Activated CD8-positive, alpha-beta memory T cell treated with anti-CD3 and anti-CD28 coated beads for 24 hours (primary cell): ENCODE data around the gene SMCHD1.
"Not testable (repeated sequence)": the region's sequence is repeated elsewhere in the genome, so short reads cannot be mapped to it uniquely, and the experiment has no call there.

Experiments
- DNase-seq: peaks from one replicate; pipeline ENCODE4 v3.0.0-alpha.2; 2020

Gene SMCHD1

DNA sequence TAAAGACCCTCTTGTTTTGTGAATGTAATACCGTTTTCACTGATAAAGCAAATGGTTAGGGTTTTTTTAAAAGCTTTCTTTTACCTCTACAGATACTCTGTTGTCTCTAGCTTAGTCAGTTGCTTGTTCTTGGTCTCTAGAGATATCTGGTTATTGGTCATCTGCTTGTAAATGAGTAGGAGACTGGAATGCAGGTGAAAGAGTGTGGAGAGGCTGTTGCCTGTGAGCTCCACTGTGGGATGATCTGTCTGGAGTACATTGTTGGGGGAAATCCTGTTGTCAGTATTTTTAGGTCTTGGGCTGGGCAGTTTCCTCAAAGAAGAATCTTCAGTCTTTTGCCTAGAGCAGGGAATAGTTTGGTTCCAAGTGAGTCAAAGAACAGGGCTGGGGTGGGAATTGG, 67.7 kb downstream of the SMCHD1 start:
- no peak for DNase-seq

DNA sequence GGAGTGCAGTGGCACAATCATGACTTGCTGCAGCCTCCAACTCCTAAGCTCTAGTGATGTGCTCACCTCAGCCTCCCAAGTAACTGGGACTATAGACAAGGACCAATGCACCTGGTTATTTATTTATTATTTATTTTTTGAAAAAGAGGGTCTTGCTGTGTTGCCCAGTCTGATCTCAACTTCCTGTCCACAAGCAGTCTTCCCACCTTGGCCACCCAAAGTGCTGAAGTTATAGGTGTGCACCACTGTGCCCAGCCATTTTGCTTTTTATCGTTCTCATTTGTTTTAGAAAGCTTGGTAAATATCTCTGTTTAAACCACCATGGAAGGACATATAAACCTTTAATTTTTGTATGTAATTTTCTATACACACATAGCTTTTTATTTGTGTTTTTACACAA, 74.2 kb downstream of the SMCHD1 start:
- DNase-seq = no peak

DNA sequence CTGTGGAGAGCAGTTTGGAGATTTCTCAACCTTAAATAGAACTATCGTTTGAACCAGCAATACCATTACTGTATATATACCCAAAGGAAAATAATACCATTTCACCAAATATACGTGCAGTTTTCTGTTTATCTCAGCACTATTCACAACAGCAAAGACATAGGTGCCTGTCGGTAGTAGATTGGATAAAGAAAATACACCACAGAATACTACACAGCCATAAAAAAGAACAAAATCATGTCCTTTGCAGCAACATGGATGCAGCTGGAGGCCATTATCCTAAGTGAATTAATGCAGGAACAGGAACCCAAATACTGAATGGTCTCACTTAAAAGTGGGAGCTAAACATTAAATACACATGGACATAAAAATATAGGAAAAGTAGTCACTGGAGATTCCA, 81.3 kb downstream of the SMCHD1 start:
- no peak for DNase-seq

DNA sequence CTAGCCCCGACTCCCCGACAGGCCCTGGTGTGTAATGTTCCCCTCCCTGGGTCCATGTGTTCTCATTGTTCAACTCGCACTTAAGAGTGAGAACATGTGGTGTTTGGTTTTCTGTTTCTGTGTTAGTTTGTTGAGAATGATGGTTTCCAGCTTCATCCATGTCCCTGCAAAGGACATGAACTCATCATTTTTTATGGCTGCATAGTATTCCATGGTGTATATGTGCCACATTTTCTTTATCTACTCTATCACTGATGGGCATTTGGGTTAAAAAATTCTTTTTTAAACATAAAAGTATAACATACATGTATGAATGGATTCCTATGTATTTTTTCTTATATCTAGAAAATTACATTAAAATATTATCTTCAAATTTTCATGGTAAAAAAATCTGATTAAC, 84.6 kb downstream of the SMCHD1 start:
- not testable (repeated sequence) for DNase-seq

DNA sequence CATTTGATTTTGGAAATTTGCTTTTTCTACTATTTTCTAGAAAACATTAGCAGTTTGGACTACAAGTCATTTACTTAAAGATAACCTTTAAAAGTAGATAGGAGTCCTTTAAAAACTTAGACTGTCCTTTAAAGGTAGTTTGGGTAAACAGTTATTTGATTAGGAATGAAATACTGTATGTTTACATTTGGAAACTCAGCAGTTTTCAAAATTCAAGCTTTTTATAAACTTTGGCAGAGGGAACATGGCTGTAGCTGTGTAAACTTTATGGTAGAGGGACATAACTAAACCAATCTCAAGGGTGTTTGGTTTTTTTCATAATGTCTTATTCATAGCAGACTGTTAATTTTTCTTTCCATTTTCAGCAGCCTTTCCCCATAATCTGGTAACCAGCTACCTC, 90.7 kb downstream of the SMCHD1 start:
- DNase-seq = no peak

DNA sequence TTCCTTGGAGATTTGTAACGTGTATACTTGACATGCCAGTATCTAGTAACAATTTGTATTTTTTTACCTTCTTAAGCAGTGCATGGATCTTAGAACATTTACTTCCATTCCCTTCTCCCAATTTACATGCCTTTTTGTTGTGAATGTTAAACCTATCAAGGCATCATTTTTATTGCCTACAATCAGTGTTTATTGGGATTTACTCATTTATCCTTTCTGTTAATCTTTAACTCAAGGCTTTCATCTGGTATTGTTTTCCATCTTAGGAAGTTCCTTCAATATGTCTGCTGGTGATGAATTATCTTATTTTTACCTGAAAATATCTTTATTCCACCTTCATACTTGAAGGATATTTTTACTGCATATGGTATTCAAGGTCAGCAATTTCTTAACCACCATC, 102.8 kb downstream of the SMCHD1 start:
- no peak for DNase-seq

DNA sequence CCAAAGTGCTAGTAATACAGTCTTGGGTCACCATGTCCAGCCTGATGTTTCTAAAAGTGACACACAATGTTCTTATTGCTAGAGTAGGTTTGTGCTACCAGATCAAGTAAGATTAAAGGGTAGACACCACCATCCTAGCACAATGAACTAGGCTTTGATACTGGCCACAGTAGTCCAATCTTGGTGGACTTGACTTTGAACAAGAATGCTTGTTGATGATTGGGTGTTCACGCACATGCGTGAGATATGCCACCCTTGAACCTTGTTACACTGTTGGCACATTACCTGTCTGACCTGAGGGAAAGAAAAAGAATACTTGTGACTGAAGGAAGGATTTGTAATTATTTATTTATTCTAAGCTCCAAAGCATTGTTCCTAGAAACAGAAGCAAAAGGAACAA, 119.1 kb downstream of the SMCHD1 start:
- no peak for DNase-seq

DNA sequence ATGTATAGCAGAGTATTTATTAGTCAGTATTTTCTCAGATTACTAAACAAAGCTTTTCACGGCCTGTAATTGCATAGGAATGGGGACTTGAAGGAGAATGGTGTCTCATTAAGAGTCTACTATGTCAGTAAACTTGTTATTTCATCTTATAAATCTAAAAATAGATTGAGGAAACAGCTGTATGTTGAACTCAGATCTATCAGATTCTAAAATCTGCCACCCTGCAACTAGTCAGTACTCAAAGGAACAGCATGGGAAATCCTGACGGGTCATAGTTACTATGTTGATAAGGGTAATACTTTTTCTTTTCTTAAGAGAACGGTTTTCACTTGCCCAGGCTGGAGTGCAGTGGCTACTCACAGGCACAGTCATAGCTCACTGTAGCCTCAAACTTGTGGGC, 121.1 kb downstream of the SMCHD1 start:
- DNase-seq = no peak

DNA sequence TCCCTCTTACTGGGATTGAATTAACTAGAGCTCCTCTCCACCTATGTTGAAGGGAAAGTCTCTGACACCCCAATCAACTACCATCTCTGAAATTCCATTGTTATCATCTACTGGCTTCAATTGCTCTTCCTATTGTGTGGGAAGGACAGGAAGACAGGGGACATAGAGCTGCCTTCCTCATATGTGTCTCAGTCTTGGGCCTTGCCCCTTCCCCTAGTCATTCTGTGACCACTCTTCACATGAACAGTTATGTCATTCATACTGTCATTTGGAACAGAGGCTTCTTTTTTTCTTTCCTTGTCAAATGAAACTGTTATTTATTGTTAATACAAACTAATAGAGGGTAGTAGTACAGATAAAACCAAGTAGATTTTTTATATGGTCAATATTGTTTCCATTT, 121.7 kb downstream of the SMCHD1 start:
- no peak for DNase-seq

DNA sequence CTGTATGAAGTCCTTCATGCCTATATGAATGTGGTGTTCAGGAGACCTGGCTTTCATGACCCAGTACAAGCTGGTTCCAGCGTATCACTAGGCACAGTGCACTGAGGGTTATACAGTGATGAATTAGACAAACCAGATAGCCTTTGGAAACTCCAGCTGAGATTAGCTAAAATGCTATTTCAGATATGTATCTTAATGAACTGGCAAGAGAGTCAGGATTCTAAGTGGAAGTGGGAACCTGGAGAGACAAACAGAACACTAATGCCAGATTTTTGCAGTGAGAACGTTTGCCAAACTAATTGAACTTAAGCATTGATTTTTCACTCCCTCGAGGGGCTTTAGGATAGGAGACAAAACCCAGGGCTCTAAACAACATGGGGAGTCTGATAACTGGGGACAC, 125.2 kb downstream of the SMCHD1 start:
- no peak for DNase-seq

DNA sequence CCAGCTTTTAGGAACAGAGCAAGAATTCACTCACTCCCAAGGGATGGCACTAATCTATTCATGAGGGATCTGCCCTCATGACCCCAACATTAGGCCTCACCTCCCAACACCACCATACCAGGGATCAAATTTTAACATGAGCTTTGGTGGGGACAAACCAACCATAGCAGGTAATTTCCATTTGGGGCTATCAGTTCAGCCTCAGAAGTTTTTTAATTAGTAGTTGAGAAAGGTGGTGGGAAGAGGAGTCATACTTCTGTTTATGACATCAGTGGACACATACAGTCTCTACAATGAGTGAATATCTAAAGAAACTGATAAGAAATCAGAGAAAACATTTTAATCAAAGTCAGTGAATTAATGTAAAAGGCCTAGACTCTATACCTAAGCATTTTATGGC, 131.7 kb downstream of the SMCHD1 start:
- DNase-seq = no peak

DNA sequence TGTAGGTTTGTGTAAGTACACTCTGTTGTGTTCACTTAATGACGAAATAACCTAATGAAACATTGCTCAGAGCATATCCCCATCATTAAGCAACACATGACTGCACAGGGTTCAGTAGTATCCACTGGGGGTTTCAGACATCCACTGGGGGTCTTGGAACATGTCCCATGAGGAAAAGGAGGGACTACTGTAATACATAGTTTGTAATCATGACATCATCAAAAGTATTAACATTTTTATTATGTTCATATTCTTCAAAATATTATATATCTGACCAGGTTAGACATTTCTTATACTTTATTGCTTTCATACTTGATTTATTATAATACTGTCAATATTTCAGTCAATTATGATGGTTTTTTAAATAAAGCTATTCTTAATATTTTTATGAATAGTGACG, 136.9 kb downstream of the SMCHD1 start:
- no peak for DNase-seq

DNA sequence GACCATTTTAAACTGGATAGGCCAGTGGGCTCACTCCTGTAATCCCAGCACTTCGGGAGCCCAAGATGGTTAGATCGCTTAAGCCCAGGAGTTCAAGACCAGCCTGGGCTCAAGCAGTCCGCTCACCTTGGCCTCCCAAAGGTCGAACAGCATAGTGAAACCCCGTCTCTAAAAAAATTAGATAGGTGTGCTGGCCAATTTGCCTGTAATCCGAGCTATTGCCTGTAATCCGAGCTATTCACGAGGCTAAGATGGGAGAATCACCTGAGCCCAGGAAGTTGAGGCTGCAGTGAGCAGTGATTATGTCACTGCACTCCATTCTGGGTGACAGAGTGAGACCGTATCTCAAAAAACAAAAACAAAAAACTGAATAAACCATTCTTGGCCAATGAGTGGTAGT, 138.6 kb downstream of the SMCHD1 start:
- no peak for DNase-seq

DNA sequence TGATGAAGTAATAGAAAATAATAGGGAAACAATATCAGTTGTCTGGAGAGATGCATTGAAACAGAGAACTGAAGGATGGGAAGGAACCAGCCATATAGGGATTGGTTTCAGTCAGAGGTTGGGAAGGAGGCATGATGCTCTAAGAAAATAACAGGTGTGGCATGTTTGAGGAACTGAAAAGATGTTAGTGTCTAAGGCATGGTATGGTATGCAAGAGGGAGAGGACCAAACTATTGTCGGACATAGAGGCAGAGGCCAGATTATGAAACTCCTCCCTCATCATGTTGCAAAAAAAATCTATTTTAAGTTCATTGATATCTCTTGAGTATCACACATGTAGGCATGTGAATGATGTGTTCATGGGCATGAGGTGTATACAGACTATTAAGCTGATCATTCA, 142.4 kb downstream of the SMCHD1 start:
- DNase-seq = no peak

DNA sequence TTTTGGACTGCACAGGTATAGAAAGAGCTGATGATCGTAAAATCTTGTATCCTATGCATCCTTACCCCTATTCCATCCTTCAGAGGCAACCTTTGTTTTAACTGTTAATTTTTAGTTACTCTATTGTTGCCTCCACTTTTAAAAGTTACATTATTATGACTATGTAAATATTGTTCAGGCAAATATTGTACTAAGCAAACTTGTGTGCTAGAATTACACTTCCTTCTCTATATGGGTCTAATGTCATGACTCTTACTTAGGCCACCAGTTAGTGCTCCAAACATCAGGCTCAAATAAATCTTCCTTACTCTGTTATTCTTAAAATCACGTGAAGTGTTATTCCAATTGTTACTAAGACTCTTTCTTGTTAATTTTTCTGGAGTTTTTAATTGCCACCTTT, 143.8 kb downstream of the SMCHD1 start:
- no peak for DNase-seq

DNA sequence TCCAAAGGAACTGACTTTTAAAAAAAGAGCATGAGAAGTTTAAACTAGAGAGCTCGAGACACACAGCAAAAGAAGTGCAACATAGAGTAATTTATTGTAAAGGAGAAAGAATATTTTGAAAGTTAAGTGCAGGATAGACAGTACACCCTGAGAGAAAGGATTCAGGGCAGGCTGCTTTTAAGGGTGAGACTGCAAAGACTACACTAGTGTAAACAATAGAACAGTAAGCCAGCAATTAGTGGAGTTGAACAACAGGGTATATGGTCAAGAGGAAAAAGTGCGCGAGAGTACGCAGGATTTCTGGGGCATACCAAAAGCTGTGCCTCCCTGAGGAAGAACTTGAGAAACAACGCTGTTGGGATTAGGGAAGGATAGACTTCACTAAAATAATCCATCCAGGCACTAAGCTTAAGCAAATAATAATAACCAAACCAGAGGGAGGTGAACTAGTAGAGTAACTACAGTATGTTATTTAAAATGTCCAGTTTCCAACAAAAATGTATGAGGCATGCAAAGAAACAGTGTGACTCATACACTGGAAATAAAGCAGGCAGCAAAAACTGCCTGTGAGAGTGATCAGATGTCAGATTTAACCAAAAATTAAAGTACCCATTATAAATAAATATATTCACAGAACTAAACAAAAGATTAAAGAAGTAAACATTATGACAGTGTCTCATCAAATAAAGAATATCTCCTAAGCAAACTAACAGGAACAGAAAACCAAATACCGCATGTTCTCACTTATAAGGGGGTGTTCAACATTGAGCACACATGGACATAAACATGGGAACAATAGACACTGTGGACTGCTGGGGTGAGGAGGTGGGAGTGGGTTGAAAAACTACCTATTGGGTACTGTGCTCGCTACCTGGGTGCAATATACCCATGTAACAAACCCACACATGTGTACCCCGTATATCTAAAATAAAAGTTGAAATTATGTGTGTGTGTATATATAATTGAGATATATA, 150.7 kb downstream of the SMCHD1 start:
- DNase-seq = no peak

DNA sequence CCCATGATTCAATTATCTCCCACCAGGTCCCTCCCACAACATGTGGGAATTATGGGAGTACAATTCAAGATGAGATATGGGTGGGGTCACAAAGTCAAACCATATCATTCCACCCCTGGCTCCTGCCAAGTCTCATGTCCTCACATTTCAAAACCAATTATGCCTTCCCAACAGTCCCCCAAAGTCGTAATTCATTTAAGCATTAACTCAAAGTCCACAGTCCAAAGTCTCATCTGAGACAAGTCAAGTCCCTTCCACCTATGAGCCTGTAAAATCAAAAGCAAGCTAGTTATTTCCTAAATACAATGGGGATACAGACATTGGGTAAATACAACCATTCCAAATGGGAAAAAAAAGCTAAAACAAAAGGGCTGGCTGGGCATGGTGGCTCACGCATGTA, 153.1 kb downstream of the SMCHD1 start:
- not testable (repeated sequence) for DNase-seq

DNA sequence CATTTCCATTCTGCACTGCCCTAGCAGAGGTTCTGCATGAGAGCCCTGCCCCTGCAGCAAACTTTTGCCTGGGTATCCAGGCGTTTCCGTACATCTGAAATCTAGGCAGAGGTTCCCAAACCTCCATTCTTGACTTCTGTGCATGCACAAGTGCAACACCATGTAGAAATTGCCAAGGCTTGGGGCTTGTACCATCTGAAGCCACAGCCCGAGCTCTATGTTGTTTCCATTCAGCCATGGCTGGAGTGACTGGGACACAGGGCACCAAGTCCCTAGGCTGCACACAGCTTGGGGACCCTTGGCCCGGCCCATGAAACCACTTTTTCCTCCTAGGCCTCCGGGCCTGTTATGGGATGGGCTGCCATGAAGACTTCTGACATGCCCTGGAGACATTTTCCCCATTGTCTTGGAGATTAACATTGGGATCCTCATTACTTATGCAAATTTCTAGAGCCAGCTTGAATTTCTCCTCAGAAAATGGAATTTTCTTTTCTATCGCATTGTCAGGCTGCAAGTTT, 154.2 kb downstream of the SMCHD1 start:
- not testable (repeated sequence) for DNase-seq

DNA sequence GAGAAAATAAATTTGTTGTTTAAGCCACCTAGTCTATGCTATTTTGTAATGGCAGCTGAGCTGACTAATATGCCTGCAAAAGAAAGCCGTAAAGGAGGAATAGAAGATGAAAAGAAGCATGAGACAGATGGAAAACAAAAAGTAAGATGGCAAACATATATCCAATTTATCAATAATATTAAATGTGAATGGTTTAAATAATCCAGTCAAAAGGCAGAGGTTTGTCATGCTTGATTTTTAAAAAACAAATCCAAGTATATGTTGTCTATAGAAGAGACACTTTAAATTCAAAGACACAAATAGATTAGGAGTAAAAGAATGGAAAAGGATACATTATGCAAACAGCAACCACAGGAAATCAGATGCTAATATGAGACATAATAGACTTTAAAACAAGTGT, 155.9 kb downstream of the SMCHD1 start:
- no peak for DNase-seq

DNA sequence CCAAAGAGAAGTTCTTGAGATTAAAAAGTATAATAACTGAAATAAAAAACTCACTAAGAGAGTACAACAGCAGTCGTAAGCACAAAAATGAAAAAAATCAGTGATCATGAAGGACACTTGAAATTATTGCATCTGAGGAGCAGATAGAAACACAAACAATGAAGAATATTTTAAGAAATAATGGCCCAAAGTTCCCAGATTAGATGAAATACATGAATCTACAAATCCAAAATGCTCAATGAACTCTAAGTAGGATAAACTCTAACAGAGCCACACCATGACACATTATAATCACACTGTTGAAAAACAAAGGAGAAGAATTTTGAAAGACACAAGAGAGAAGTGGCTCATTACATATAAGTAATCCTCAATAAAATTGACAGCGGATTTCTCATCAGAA, 159.4 kb downstream of the SMCHD1 start:
- DNase-seq = no peak

DNA sequence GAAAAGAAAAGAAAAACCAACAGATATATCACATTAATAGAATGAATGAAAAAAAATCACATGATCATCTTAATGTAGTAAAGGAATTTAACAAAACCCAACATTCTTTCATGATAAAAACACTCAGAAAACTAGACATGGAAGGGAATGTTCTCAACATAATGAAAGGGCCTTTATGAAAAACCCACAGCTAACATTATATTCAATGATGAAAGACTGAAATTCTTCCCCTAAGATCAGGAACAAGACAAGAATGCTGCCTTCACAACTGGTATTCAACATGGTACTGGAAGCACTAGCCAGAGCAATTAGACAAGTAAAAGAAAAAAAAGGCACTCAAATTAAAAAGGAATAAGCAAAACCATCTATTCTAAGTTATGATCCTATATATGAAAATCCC, 162.8 kb downstream of the SMCHD1 start:
- DNase-seq = no peak

DNA sequence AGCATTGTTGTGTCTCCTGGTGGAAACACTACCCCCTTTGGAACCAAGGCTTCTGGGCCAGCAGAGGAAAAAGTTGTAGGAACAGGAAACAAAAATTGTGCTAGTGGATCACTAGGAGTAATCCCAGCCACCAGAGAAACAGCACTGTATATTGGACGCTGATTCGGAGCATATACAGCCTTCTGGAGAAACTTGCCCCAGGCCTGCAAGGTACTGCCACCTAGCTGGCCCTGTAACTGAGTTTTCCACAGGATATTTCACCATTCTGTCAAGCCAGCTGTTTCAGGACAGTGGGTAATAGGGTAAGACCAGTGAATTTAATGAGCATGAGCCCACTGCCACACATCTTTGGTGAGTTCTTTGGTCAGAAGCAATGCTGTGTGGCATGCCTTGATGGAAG, 166.2 kb downstream of the SMCHD1 start:
- no peak for DNase-seq

DNA sequence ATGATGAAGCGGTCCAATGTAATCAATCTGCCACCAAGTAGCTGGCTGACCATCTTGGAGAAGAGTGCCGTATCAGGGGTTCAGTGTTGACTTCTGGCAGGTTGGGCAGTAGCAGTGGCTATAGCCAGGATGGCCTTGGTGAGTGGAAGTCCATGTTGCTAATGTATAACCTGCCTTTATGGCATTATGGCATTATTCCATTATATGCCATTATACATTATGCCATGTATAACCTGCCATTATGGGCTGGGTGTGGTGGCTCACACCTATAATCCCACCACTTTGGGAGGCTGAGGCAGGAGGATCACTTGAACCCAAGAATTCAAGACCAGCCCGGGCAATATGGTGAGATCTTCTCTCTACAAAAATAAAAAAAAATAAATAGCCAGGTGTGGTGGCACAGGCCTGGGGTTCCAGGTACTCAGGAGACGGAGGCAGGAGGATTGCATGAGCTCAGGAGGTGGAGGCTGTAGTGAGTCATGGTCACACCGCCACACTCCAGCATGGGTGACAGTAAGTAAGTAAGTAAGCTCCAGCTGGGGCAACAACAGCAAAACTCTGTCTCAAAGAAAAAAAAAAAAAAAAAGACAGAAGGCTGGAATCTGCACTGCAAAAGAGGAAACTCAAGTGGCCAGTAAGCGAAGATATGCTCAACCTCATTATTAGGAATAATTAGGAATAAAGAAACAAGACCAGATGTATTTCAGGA, 166.8 kb downstream of the SMCHD1 start:
- DNase-seq = no peak

DNA sequence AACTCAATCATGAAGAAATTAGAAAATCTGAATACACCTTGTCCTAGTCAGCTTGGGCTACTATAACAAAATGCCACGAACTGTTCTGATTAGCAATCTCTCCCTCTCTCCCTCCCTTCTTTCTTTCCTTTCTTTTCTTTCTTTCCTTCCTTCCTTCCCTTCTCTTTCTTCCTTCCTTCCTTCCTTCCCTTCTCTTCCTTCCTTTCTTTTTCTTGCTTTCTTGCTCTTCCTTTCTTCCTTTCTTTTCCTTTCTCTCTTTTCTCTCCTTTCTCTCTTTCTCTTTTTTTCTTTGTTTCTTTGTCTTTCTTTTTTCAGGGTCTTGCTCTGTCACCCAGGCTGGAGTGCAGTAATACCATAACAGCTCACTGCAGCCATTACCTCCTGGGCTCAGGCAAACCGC, 167.7 kb downstream of the SMCHD1 start:
- DNase-seq = no peak
